K562 (cell line): Measurements from ENCODE around the gene ENDOD1. TPM values are rescaled to one million over a fixed set of nuclear protein-coding genes. Genes with fewer than 3 reads are reported as not detected.

Experiments used
- ARID1B ChIP-seq: fragments of 450-650 bp; IDR thresholded peaks from 2 replicates; pipeline ENCODE4 v1.6.1; 2016; ENCODE audit warnings: antibody characterized with exemption, mild to moderate bottlenecking, inconsistent platforms
- ARID2 ChIP-seq: fragments of 450-650 bp; IDR thresholded peaks from 2 replicates; pipeline ENCODE4 v1.6.1; 2017; ENCODE audit warnings: antibody characterized with exemption, mild to moderate bottlenecking
- ATF3 ChIP-seq, 2 experiments: fragments of 450-650 bp in 1 of 2; sonication (generic) in 1 of 2; formaldehyde crosslinking in 1 of 2; IDR thresholded peaks in 1 of 2; conservative IDR thresholded peaks in 1 of 2; 2 replicates each; pipeline versions ENCODE4 v1.6.1 to v1.8.1; 2016 to 2023; ENCODE audit warnings: mild to moderate bottlenecking in 2 of 2, moderate library complexity in 2 of 2, inconsistent platforms in 1 of 2, missing genetic modification reagents in 1 of 2
- BCL6 ChIP-seq: fragments of 250-450 bp; sonication (Bioruptor Pico); IDR thresholded peaks from 2 replicates; pipeline ENCODE4 v1.4.0; 2020
- BRF1 ChIP-seq: IDR thresholded peaks from 3 replicates; pipeline ENCODE4 v1.6.1; 2011; ENCODE audit warnings: borderline replicate concordance, mild to moderate bottlenecking; ENCODE audit not compliant: insufficient read length; ENCODE audit errors: extremely low read depth
- EP400 ChIP-seq: fragments of 450-650 bp; IDR thresholded peaks from 2 replicates; pipeline ENCODE4 v1.6.1; 2017; ENCODE audit warnings: antibody characterized with exemption, mild to moderate bottlenecking, moderate library complexity
- KLF10 ChIP-seq: fragments of 250-450 bp; sonication (Bioruptor Pico); IDR thresholded peaks from 2 replicates; pipeline ENCODE4 v1.6.1; 2021; ENCODE audit warnings: matching md5 sums
- MBD1 ChIP-seq: fragments of 250-450 bp; sonication (Bioruptor Pico); IDR thresholded peaks from 2 replicates; pipeline ENCODE4 v1.8.0; 2022; ENCODE audit warnings: inconsistent platforms
- NCOA4 ChIP-seq: fragments of 450-650 bp; IDR thresholded peaks from 2 replicates; pipeline ENCODE4 v1.6.1; 2018; ENCODE audit warnings: mild to moderate bottlenecking; ENCODE audit not compliant: partially characterized antibody
- NFE2 ChIP-seq: IDR thresholded peaks from 2 replicates; pipeline ENCODE4 v1.6.1; 2014; ENCODE audit warnings: antibody characterized with exemption, low read depth
- NRF1 ChIP-seq, 2 experiments: fragments of 450-650 bp; IDR thresholded peaks in 1 of 2; conservative IDR thresholded peaks in 1 of 2; 2 replicates each; pipeline ENCODE4 v1.6.1; 2014; ENCODE audit warnings: mild to moderate bottlenecking in 2 of 2
- PURB ChIP-seq: sonication (generic); formaldehyde crosslinking; IDR thresholded peaks from 2 replicates; pipeline ENCODE4 v1.9.0; 2021; ENCODE audit warnings: low read depth, mild to moderate bottlenecking, missing genetic modification reagents
- RBM15 ChIP-seq: fragments of 200-400 bp; formaldehyde crosslinking; IDR thresholded peaks from 2 replicates; pipeline ENCODE4 v1.6.1; 2018; ENCODE audit warnings: mild to moderate bottlenecking, low read length, moderate library complexity; ENCODE audit not compliant: insufficient read depth
- RREB1 ChIP-seq: fragments of 250-450 bp; sonication (Bioruptor Pico); IDR thresholded peaks from 2 replicates; pipeline ENCODE4 v1.4.0; 2020
- THAP7 ChIP-seq: fragments of 250-450 bp; sonication (Bioruptor Pico); IDR thresholded peaks from 2 replicates; pipeline ENCODE4 v1.5.0; 2021
- ZBED1 ChIP-seq: IDR thresholded peaks from 2 replicates; pipeline ENCODE4 v1.6.1; 2014
- ZBTB2 ChIP-seq: fragments of 450-650 bp; IDR thresholded peaks from 2 replicates; pipeline ENCODE4 v1.6.1; 2016; ENCODE audit warnings: antibody characterized with exemption
- ZNF23 ChIP-seq: fragments of 250-450 bp; sonication (Bioruptor Pico); IDR thresholded peaks from 2 replicates; pipeline ENCODE4 v1.4.0; 2020; ENCODE audit warnings: mild to moderate bottlenecking
- ZNF384 ChIP-seq: IDR thresholded peaks from 2 replicates; pipeline ENCODE4 v1.6.1; 2012; ENCODE audit warnings: low read depth, low read length, improper control_type of control experiment
- ZNF75A ChIP-seq: fragments of 450-650 bp; formaldehyde crosslinking; IDR thresholded peaks from 2 replicates; pipeline ENCODE4 v1.4.0; 2020; ENCODE audit warnings: mild to moderate bottlenecking
- polyA plus RNA-seq, 8 experiments: library from polyadenylated mRNA; depleted of rRNA in 4 of 8; stranded (reverse) in 5 of 8; unstranded in 3 of 8; fragments of >200 nt; fragmentation: Nextera tagmentation in 2 of 8; fragmentation: Illumina TruSeq in 1 of 8; extraction: Ambion mirVana in 2 of 8; extraction: Trizol in 1 of 8; gene quantifications; 2 replicates each; pipeline versions ENCODE4 v1.2.1 to v1.2.3, GENCODE V29; 2011 to 2014; ENCODE audit warnings: inconsistent platforms in 1 of 8, missing spikeins in 1 of 8
- total RNA-seq, 7 experiments: library from RNA; depleted of rRNA in 6 of 7; stranded (reverse); fragments of >200 nt in 6 of 7; fragmentation: Illumina TruSeq in 2 of 7; extraction: Trizol in 2 of 7; gene quantifications; 2 replicates each; pipeline versions ENCODE4 v1.2.1 to v1.2.3, GENCODE V29; 2011 to 2021; ENCODE audit warnings: low replicate concordance in 1 of 7

The ENDOD1 gene
- total and polyA plus RNA-seq, 9 of the 15 experiments (the other 6 are each of a cell fraction or from before 2014, with no cell fraction given), result 4.2 to 11.8 (median 9.3) TPM

- TF ChIP-seq ARID1B, result no peak
- no peak for TF ChIP-seq ZBED1
- TF ChIP-seq NRF1 (conservative IDR thresholded peaks at IDR 0.05 in 1 of 2, IDR thresholded peaks at IDR 0.05 in 1 of 2), result no peak
- no peak for TF ChIP-seq ZNF75A (CRISPR knock-in tag)
- no peak for TF ChIP-seq MBD1 (CRISPR knock-in tag)
- no peak for TF ChIP-seq NFE2
- TF ChIP-seq BRF1, result no peak
- no peak for TF ChIP-seq EP400
- no peak for TF ChIP-seq ZNF23 (CRISPR knock-in tag)
- no peak for TF ChIP-seq KLF10
- no peak for TF ChIP-seq THAP7 (CRISPR knock-in tag)
- TF ChIP-seq NCOA4, result no peak
- peak; percentile 57; the same call in 1 of the 2 replicates for TF ChIP-seq ATF3 (IDR thresholded peaks at IDR 0.05)
- TF ChIP-seq ATF3 (CRISPR knock-in tag; conservative IDR thresholded peaks at IDR 0.05), result no peak
- TF ChIP-seq RBM15, result no peak
- TF ChIP-seq ZNF384, result 0 out of 2 replicates have a peak, but pooled peaks have one; percentile 36
- TF ChIP-seq BCL6, result no peak
- TF ChIP-seq ARID2, result no peak
- TF ChIP-seq PURB (CRISPR knock-in tag), result no peak
- no peak for TF ChIP-seq ZBTB2
- no peak for TF ChIP-seq RREB1 (CRISPR knock-in tag)
These were observed 5.1 kb upstream of the ENDOD1 start (continued) for GRCh38 chr11:95084509-95084908.
